Measurements from ENCODE around the gene B4GALNT2.
"Not testable (repeated sequence)": the region's sequence is repeated elsewhere in the genome, so short reads cannot be mapped to it uniquely, and the experiment has no call there.

B4GALNT2 gene, protein sequence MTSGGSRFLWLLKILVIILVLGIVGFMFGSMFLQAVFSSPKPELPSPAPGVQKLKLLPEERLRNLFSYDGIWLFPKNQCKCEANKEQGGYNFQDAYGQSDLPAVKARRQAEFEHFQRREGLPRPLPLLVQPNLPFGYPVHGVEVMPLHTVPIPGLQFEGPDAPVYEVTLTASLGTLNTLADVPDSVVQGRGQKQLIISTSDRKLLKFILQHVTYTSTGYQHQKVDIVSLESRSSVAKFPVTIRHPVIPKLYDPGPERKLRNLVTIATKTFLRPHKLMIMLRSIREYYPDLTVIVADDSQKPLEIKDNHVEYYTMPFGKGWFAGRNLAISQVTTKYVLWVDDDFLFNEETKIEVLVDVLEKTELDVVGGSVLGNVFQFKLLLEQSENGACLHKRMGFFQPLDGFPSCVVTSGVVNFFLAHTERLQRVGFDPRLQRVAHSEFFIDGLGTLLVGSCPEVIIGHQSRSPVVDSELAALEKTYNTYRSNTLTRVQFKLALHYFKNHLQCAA

GRCh38 chr17:49132699-49133364, at the start of gene B4GALNT2:
Gene B4GALNT2 (plus strand): TSS chr17:49132769. CDS start chr17:49132793, 24 bp downstream.
- no peak for DNase-seq

GRCh38 chr17:49085046-49085445, 47.5 kb upstream of the B4GALNT2 start:
- DNase-seq, result not testable (repeated sequence)

DNA sequence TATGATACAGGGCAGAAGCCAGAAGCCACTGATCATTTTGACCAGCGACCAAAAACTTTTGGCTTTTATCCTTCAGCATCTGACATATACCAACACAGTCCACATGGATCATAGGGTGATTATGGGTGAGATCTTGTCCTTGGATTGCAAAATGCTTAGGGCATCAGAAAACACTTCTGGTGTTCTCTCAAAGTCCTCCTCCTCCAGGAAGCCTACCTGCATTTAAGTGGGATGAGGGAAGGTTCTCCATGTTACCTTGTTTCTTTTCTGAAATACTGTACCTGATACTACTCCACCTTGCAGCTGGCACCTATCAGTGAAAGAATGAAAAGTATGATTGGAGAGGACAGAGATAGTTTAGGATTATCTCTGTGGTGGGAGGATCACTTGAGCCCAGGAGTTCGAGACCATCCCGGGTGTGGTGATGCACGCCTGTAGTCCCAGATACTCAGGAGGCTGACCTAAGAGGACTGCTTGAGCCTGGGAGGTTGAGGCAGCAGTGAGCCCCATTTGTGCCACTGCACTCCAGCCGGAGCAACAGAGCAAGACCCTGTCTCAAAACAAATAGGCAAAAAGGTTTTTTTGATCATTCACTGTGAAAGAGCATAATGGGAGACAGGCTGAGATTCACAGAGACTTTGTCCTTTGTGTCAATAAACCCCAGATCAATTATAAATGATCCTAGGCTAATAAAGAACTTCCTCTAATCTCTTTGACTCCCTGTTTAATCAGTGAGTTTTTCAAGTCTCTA, 46.8 kb upstream of the B4GALNT2 start:
- no peak for DNase-seq

GRCh38 chr17:49086316-49086605, 46.3 kb upstream of the B4GALNT2 start:
- DNase-seq, result no peak

- no peak for DNase-seq
Observed at GRCh38 chr17:49086649-49087048, 45.9 kb upstream of the B4GALNT2 start.

DNA sequence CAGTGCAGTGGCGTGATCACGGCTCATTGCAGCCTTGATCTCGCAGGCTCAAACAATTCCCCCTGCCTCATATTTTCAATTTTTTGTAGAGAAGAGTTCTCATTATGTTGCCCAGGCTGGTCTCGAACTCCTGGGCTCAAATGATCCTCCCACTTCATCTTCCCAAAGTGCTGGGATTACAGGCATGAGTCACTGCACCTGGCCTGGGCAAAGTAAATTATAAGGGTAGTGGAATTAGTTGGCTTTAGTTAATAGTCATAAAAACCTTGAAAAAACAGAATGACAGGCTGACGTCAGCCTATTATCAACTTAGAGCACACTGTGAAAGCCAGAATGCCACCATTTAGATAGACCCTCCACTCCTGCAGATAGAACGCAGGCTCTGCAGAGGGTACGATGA, 43.5 kb upstream of the B4GALNT2 start:
- no peak for DNase-seq

DNA sequence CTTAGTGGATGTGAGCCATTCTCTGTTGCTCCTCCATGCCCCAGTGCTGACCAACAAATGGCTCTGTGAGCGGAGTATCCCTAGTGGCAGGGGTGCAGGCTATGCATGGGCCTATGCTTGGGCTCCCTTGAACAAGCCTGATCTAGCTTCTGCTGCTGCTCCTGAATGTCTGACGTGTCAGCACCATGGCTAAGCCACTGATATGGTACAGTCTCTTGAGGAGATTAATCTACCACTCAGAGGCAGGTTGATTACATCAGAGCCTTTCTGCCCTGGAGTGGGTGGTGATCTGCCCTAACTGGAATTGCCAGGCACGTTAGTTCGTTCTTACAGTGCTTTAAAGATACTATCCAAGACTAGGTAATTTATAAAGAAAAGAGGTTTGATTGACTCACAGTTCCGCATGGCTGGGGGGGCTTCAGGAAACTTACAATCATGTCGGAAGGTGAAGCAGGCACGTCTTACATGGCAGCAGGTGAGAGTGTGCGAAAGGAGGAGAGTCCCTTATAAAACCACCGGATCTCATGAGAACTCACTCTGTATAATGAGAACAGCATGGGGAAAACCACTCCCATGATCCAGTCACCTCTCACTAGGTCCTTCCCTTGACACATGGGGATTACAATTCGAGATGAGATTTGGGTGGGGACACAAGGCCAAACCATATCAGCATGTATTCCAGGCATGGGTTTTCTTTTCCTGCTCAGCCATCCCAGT, 41.5 kb upstream of the B4GALNT2 start:
- DNase-seq, result no peak

DNA sequence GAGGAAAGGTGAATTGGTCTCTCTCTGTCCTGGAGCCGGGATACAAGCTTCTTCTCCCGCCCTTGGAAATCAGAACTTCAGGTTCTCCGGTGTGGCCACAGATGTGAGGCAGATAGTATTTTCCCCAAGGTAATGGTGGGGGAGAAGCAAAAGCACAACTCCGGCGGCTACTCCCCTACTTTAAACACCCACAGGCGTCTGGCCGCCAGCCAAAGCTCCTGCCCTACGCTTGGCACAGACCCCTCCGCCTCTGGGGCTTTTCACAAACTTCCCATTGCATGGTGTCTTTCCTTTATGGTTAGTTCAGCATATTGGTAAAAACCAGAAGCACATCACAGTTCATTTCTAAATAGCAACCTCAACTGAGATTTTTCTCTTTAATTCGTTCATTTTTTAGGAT, 39.4 kb upstream of the B4GALNT2 start:
- DNase-seq, result no peak

GRCh38 chr17:49100601-49101000, 32.0 kb upstream of the B4GALNT2 start:
- no peak for DNase-seq

- no peak for DNase-seq
Observed at GRCh38 chr17:49101054-49101534, 31.5 kb upstream of the B4GALNT2 start.

DNA sequence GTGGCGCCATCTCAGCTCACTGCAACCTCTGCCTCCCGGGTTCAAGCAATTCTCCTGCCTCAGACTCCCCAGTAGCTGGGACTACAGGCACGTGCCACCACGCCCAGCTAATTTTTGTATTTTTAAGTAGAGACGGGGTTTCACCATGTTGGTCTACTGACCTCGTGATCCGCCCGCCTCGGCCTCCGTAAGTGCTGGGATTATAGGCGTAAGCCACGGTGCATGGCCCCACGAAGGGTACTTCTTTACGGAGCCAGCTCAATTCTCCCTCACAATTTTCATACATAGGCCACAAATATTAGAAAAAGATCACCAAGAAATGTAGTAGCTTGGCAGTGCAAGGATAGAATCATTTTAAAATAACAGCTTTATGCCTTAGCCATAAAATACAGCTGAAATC, 29.2 kb upstream of the B4GALNT2 start:
- not testable (repeated sequence) for DNase-seq

DNA sequence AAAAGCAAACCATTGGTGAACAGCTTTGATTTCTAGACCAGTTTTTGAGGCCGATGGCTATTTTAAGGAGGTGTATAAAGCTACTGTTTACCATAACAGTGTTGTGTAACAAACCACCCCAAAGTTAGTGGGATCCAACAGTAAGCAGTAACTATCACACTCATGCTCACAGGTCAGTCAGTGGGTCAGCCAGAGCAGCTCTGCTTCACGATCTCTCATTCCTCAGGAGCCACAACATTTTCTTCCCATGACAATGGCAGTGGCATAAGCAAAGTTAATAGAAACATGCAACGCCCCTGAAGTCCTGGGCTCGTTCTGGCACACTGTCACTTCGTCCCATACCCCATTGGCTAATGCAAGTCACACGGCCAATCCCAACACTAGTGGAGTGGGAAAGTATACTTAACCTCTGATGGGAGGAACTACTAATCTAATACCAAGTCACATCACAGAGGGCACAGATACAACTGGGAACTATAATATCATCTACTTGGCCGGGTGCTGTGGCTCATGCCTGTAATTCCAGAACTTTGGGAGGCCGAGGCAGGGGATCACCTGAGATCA, 28.0 kb upstream of the B4GALNT2 start:
- no peak for DNase-seq

GRCh38 chr17:49106321-49107210, 26.0 kb upstream of the B4GALNT2 start:
- DNase-seq, result no peak

GRCh38 chr17:49107211-49107557, 25.4 kb upstream of the B4GALNT2 start:
- DNase-seq, result no peak

- no peak for DNase-seq
Observed at GRCh38 chr17:49108318-49108717, 24.3 kb upstream of the B4GALNT2 start.

GRCh38 chr17:49110509-49110908, 22.1 kb upstream of the B4GALNT2 start:
- no peak for DNase-seq

DNA sequence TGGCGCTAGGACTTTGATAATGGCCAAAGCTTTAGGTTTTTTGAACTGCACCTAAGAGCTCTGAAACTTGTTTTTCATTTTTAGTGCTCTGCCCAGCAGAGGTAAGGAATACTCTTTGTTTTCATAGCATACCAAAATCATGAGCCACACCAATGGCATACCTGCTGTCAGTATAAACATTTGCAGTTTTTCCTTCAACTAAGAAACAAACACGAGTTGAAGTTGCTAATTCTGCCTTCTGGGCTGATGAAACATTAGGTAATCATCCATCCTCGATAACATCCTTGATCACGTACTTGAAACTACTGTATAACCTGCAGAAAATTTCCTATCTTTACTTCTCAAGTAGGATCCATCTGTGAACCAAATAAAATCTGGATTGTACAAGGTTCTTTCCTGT, 20.6 kb upstream of the B4GALNT2 start:
- no peak for DNase-seq

GRCh38 chr17:49112936-49113335, 19.6 kb upstream of the B4GALNT2 start:
- DNase-seq, result no peak

DNA sequence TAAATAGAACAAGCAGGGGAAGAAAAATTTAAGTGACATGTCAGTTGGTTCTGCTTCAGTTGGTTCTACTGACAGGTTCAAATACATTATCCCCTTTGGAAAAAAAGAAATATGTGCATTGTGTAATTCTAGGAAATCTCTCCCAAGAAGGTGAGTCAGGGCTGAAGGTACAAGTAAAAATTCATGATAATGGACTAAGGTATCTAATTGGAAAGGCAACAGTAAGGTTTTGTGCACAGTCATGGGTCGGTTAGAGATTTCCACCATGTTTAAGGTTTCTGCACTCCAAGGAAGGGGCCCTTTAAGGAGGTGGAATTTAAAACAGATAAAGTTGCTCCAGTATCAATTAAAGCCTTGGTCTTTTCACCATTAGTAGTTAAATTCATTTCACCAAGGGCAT, 17.9 kb upstream of the B4GALNT2 start:
- DNase-seq, result no peak

GRCh38 chr17:49117587-49118230, 14.9 kb upstream of the B4GALNT2 start:
- DNase-seq, result no peak

DNA sequence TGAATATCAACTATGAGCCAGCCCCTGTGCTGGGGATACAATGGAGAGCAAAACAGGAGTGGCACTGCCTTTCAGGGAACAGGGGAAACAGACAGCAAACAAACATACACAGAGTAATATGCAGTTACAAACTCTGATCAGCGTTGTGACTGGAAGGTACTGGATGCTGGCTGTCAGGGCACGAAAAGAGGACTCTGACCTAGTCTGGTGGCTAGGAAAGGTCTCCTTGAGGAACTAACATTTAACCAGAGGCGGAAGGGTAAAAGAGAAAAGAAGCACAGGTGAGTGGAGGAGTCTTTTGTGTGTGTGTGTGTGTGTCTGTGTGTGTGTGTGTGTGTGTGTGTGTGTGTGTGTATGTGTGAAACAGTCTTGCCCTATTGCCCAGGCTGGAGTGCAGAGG, 12.4 kb upstream of the B4GALNT2 start:
- DNase-seq, result no peak
